Right lobe of liver (tissue), 6 donors: ENCODE data around the gene CLINT1. TPM values are rescaled to one million over a fixed set of nuclear protein-coding genes. Genes with fewer than 3 reads are reported as not detected.
A peak's percentile ranks its signal among the peaks of the same experiment; 100 is the strongest.

ENCODE experiments used
- ATAC-seq, 4 donors: fragments of 200-7000 bp; cut with Tn5 transposase; one replicate each; pipeline ENCODE4 v1.9.1; 2020; ENCODE audit warnings: mild to moderate bottlenecking in 4 of 4, moderate library complexity in 4 of 4
- DNase-seq, 3 donors: peaks; one replicate each; pipeline ENCODE4 v3.0.0-alpha.2; 2020
- H3K27ac ChIP-seq, 3 donors: fragments of 200-600 bp; one replicate each; pipeline ENCODE4 v1.8.0; 2022
- H3K27me3 ChIP-seq, 2 donors: fragments of 200-600 bp; one replicate each; pipeline ENCODE4 v1.8.0; 2022
- H3K36me3 ChIP-seq, 4 donors: fragments of 200-600 bp; sonication (generic) in 1 of 4; one replicate each; pipeline versions ENCODE4 v1.5.1 to v1.8.0; 2017 to 2022; ENCODE audit warnings: control low read depth in 1 of 4
- H3K4me1 ChIP-seq, 4 donors: fragments of 200-600 bp; sonication (generic) in 1 of 4; one replicate each; pipeline versions ENCODE4 v1.5.1 to v1.8.0; 2017 to 2022; ENCODE audit warnings: control low read depth in 1 of 4
- H3K4me3 ChIP-seq, 3 donors: fragments of 200-600 bp; one replicate each; pipeline ENCODE4 v1.8.0; 2022
- H3K9me3 ChIP-seq, 4 donors: fragments of 200-600 bp; sonication (generic) in 1 of 4; one replicate each; pipeline versions ENCODE4 v1.5.1 to v1.8.0; 2017 to 2022; ENCODE audit warnings: control low read depth in 1 of 4
- POLR2A ChIP-seq: fragments of 450-650 bp; IDR thresholded peaks from one replicate; pipeline ENCODE4 v1.6.1; 2017; ENCODE audit warnings: antibody characterized with exemption, mild to moderate bottlenecking
- WGBS: methylation state at CpG from one replicate; pipeline ENCODE4 v1.1.6; 2018; ENCODE audit warnings: low coverage, low lambda C conversion rate; ENCODE audit not compliant: insufficient coverage; ENCODE audit errors: missing lambda C conversion rate; 5-methylcytosine and 5-hydroxymethylcytosine counted together
- intact Hi-C, 2 donors: fragments of 100-400 bp; cut with DNase I; formaldehyde crosslinking; loops; one replicate each; pipeline versions ENCODE4 v1.11.2 to v1.14.1; 2022
- total RNA-seq, 6 experiments: library from RNA; depleted of rRNA in 2 of 6; stranded (reverse); fragments of >200 nt in 2 of 6; fragmentation: NEBNext Ultra II Directional in 3 of 6; extraction: Animal tissue kit (Norgen Biotek cat#: 25700) in 3 of 6; gene quantifications; one replicate each; pipeline versions ENCODE4 v1.1.0 to v1.2.4, GENCODE V29; 2016 to 2023
- TF ChIP-seq, protein P1 (sequence below), 4 donors: fragments of 200-600 bp in 3 of 4; fragments of 450-650 bp in 1 of 4; IDR thresholded peaks; one replicate each; pipeline versions ENCODE4 v1.5.1 to v1.8.0; 2016 to 2022; ENCODE audit warnings: antibody characterized with exemption in 4 of 4, mild to moderate bottlenecking in 2 of 4
- donor health status: DM: no; HTN: yes; CAD: no.
- donor health status: DM: no; HTN: no; CAD: no.
- donor health status: DM: no; HTN: no; CAD: no.
- donor health status: DM: no; HTN: yes; CAD: no.
- donor health status: DM: no; HTN: yes; CAD: no.

The CLINT1 gene
- total RNA-seq, 6 experiments from 2014 or later: 49.2 to 62.2 (median 51.8) TPM

DNA sequence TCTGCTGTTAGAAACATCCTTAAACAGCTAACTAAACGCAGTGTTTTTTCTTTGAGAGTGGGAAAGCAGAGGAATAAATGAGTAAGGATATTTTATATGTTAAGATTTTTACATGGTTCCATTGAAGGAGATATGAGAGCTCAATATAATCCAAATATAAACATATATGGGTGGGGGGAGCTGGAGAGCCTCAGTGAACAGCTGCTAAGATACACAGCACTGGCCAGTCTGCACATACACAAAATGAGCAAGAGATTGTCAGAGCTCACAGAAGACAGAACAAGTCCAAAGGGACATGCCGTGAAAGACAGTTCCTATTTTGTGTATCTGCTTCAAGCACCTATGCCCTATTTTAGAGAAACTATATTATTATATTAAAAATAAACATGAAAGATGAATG, 46.9 kb downstream of the CLINT1 start:
- Histone ChIP-seq H3K9me3 (no peaks in the 10 kb centered on the region), H3K27me3 (no peaks in the 10 kb centered on the region), H3K36me3 (peaks cover 3 to 47% (median 23%) of the 10 kb centered on the region in 4 donors), H3K4me3 (no peak overlapping the region), H3K27ac (no peak overlapping the region), H3K4me1 (no peaks in the 10 kb centered on the region)
- 80% methylated on average over 2 of the region's 2 CpGs for WGBS
- DNase-seq (no peak), ATAC-seq (no peak)
- TF ChIP-seq, protein P1, sequence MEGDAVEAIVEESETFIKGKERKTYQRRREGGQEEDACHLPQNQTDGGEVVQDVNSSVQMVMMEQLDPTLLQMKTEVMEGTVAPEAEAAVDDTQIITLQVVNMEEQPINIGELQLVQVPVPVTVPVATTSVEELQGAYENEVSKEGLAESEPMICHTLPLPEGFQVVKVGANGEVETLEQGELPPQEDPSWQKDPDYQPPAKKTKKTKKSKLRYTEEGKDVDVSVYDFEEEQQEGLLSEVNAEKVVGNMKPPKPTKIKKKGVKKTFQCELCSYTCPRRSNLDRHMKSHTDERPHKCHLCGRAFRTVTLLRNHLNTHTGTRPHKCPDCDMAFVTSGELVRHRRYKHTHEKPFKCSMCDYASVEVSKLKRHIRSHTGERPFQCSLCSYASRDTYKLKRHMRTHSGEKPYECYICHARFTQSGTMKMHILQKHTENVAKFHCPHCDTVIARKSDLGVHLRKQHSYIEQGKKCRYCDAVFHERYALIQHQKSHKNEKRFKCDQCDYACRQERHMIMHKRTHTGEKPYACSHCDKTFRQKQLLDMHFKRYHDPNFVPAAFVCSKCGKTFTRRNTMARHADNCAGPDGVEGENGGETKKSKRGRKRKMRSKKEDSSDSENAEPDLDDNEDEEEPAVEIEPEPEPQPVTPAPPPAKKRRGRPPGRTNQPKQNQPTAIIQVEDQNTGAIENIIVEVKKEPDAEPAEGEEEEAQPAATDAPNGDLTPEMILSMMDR (IDR thresholded peaks at IDR 0.05): no peak
- TF ChIP-seq POLR2A: no peak
- intact Hi-C loops: loop anchor here in 1 of 2 donors (10.0 kb wide), 1 partner anchor 133 kb away; no protein-coding TSS in a partner anchor

DNA sequence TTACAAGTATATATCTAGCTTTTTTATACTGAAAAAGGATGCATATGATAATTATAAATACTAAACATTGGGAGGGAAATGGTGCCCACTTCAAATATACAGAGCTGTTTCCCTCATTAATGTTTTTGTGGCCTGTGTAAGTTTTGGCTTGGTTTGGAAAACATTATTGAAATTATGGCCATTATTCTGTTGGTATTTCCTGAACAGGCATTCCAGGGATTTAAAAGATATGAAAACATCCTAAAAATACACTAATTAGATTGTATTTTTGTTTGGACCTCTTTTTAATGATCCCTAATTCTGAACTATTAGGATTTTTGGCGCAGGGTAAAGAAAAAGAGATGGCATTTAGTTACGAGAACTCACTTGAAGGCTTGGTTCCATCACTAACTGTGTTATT, 50.9 kb downstream of the CLINT1 start:
- H3K36me3 ChIP-seq: peaks cover 0 to 54% (median 22%) of the 10 kb centered on the region in 4 donors
- WGBS: 65% methylated on average over 2 of the region's 2 CpGs
- H3K27me3 ChIP-seq: no peaks in the 10 kb centered on the region
- ATAC-seq: no peak
- H3K9me3 ChIP-seq: no peaks in the 10 kb centered on the region
- no peak overlapping the region for H3K27ac ChIP-seq
- no peak overlapping the region for H3K4me3 ChIP-seq
- no peak for DNase-seq
- H3K4me1 ChIP-seq: peaks cover 0 to 8% (median under 1%) of the 10 kb centered on the region in 4 donors
- no peak for TF ChIP-seq POLR2A
- TF ChIP-seq, protein P1 (IDR thresholded peaks at IDR 0.05): no peak
- intact Hi-C loops: no loop called here

DNA sequence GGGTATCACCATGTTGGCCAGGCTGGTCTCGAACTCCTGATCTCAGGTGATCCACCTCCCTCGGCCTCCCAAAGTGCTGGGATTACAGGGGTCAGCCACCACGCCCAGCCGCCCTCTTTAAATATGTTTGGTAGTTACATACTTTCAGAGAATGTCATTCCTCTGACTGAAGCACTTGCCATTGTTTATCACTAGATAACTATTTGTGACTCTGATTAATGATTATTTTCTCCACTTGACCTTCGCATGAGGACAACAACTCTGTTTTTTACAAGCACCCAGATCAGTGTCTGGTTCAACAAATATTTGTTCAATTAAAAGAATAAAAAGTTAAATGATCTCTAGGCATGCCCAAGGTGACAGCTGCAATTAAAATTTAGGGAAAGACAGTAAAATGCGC, 56.2 kb downstream of the CLINT1 start:
- Histone ChIP-seq H3K9me3 (no peaks in the 10 kb centered on the region), H3K27me3 (no peaks in the 10 kb centered on the region), H3K4me1 (peaks cover 0 to 21% (median 6%) of the 10 kb centered on the region in 4 donors), H3K4me3 (no peak overlapping the region), H3K36me3 (peaks cover 0 to 26% (median 10%) of the 10 kb centered on the region in 4 donors), H3K27ac (no peak overlapping the region)
- DNase-seq: no peak
- intact Hi-C loops: no loop called here
- TF ChIP-seq, protein P1 (IDR thresholded peaks at IDR 0.05): no peak
- TF ChIP-seq POLR2A: no peak
- ATAC-seq: peak; percentile 59 to 76 (median 72)
- 48% methylated on average over 6 of the region's 6 CpGs for WGBS

DNA sequence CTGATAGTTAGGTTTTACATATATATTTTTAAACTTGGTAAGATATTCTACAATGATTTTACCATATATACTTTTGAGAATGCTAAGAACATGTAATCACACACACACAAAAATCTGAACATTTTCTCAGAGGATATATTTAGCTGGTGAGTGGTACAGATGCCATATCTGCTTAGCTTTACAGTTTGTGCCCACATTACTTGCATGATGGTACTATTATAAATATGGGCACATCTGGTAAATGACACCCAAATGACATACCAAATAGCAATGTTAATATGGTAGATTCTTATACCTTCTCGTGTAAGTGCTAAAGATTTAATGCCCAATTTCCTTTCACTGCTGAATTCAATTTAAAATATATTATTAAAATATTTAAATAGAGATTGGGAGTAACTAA, 58.8 kb downstream of the CLINT1 start:
- no peak for DNase-seq
- H3K4me3 ChIP-seq: no peak overlapping the region
- TF ChIP-seq POLR2A: no peak
- TF ChIP-seq, protein P1 (IDR thresholded peaks at IDR 0.05): no peak
- no peaks in the 10 kb centered on the region for H3K9me3 ChIP-seq
- intact Hi-C loops: no loop called here
- whole genome bisulfite sequencing: 87% methylated on average over 1 of the region's 1 CpG
- no peaks in the 10 kb centered on the region for H3K27me3 ChIP-seq
- peaks cover 0 to 18% (median under 1%) of the 10 kb centered on the region in 4 donors for H3K36me3 ChIP-seq
- H3K4me1 ChIP-seq: peaks cover 0 to 21% (median 6%) of the 10 kb centered on the region in 4 donors
- ATAC-seq: no peak
- no peak overlapping the region for H3K27ac ChIP-seq
